ENCODE results near the gene EHMT1.
A peak's percentile ranks its signal among the peaks of the same experiment; 100 is the strongest.
"Not testable (repeated sequence)": the region's sequence is repeated elsewhere in the genome, so short reads cannot be mapped to it uniquely, and the experiment has no call there.

Gene EHMT1

DNA sequence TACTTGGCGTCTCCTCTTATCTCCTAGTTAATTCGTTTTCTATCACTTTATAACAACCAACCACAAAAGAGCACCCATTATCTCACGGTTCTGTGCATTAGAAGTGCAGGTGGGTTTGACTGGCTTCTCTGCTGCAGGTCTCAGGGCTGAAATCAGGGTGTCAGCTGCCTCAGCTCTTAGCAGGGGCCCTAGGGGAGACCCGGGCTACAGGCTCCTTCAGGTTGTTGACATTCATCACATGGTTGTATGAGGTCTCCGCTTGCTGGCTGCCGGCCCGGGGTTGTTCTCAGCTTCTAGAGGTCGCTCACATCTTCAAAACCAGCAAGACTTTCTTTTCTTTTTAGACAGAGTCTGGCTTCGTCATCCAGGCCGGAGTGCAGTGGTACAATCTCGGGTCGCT lies 25.6 kb upstream of the EHMT1 start:
- no peak overlapping the region for H3K9ac ChIP-seq (ENCODE audit: low read depth, low read length)
- no peaks in the 10 kb centered on the region for H3K9me3 ChIP-seq (ENCODE audit: control insufficient read depth, insufficient read depth, low read length)
- H3K4me3 ChIP-seq (ENCODE audit: low read depth, low read length) = no peak overlapping the region
- peaks cover 12% of the 10 kb centered on the region for H3K36me3 ChIP-seq (ENCODE audit: control insufficient read depth, insufficient read depth, low read length)
- no peaks in the 10 kb centered on the region for H3K27me3 ChIP-seq (ENCODE audit: control insufficient read depth, insufficient read depth, low read length)
- H3K4me1 ChIP-seq (ENCODE audit: control insufficient read depth, insufficient read depth, low read length) = peaks cover 3% of the 10 kb centered on the region

DNA sequence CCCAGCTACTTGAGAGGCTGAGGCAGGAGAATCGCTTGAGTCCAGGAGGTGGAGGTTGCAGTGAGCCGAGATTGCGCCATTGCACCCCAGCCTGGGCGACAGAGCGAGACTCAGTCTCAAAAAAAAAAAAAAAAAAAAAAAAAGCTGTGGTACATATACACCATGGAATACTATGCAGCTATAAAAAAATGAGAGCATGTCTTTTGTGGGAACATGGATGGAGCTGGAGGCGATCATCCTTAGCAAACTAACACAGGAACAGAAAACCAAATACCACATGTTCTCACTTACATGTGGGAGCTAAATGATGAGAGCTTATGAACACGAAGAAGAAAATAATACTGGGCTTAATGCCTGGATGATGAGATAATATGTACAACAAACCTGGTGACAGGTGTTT lies 22.2 kb upstream of the EHMT1 start:
- H3K9me3 ChIP-seq (ENCODE audit: control insufficient read depth, insufficient read depth, low read length); H3K27me3 ChIP-seq (ENCODE audit: control insufficient read depth, insufficient read depth, low read length); H3K9ac ChIP-seq (ENCODE audit: low read depth, low read length); H3K4me3 ChIP-seq (ENCODE audit: low read depth, low read length); H3K36me3 ChIP-seq (ENCODE audit: control insufficient read depth, insufficient read depth, low read length); H3K4me1 ChIP-seq (ENCODE audit: control insufficient read depth, insufficient read depth, low read length): not testable (repeated sequence)

DNA sequence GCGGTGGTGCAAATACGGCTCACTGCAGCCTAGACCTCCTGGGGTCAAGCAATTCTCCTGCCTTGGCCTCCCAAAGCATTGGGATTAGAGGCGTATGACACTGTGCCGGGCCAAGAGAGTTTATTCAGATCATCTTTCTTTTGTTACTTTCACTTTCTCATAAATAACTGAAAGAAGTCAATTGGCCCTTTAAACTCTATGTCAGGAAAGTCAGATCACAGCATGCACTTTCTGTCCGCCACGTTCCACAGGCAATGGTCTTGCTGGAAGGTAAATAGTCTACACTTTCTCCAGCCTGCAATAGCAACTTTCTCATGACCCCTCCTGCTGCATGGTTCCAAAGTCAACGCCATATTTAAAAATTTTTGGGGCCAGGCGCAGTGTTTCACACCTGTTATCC lies 19.9 kb upstream of the EHMT1 start:
- no peak overlapping the region for H3K9ac ChIP-seq (ENCODE audit: low read depth, low read length)
- H3K27me3 ChIP-seq (ENCODE audit: control insufficient read depth, insufficient read depth, low read length) = peaks cover 5% of the 10 kb centered on the region
- no peak overlapping the region for H3K4me3 ChIP-seq (ENCODE audit: low read depth, low read length)
- no peaks in the 10 kb centered on the region for H3K36me3 ChIP-seq (ENCODE audit: control insufficient read depth, insufficient read depth, low read length)
- H3K4me1 ChIP-seq (ENCODE audit: control insufficient read depth, insufficient read depth, low read length) = peaks cover under 1% of the 10 kb centered on the region
- no peaks in the 10 kb centered on the region for H3K9me3 ChIP-seq (ENCODE audit: control insufficient read depth, insufficient read depth, low read length)

DNA sequence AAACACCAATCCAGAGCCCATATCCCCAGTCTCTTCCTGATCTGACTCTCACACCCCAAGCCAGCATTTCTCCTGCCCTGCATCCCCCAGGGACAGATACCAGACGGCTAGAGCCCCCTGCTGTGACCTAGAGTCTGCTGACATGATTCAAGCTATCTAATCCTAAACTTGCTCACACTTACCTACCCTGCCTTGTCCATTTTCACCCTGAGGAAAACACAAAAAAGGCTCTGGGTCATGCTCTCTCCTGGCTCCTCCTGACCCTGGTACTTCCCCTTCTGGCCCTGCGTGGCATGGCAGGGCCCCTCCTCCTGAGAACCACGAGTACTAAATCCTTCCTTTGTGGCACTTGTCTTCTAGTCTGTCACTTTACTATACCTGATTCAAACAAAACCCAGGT lies 16.1 kb upstream of the EHMT1 start:
- no peak overlapping the region for H3K9ac ChIP-seq (ENCODE audit: low read depth, low read length)
- no peaks in the 10 kb centered on the region for H3K9me3 ChIP-seq (ENCODE audit: control insufficient read depth, insufficient read depth, low read length)
- no peak overlapping the region for H3K4me3 ChIP-seq (ENCODE audit: low read depth, low read length)
- H3K27me3 ChIP-seq (ENCODE audit: control insufficient read depth, insufficient read depth, low read length) = peaks cover 8% of the 10 kb centered on the region
- H3K4me1 ChIP-seq (ENCODE audit: control insufficient read depth, insufficient read depth, low read length) = peaks cover 3% of the 10 kb centered on the region
- H3K36me3 ChIP-seq (ENCODE audit: control insufficient read depth, insufficient read depth, low read length) = no peaks in the 10 kb centered on the region

DNA sequence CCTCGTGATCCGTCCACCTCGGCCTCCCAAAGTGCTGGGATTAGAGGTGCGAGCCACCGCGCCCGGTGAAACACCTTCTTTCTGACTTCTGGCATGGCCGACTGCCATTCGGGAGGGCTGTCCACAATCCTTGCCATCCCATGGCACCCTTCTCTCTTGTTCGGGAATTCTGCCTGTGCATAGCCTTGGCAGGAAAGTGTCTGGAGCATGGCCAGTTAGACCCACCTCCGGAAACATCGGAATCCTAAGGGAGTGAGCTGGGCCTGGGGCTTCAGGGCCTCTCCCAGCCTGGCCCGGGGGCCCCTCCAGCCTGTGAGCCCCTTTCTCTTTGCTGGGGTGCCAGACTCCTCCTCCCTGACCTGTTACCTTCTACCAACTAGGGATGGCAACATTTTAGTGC lies 14.9 kb upstream of the EHMT1 start:
- Histone ChIP-seq H3K9ac (ENCODE audit: low read depth, low read length) (no peak overlapping the region), H3K4me1 (ENCODE audit: control insufficient read depth, insufficient read depth, low read length) (peaks cover 3% of the 10 kb centered on the region), H3K9me3 (ENCODE audit: control insufficient read depth, insufficient read depth, low read length) (no peaks in the 10 kb centered on the region), H3K36me3 (ENCODE audit: control insufficient read depth, insufficient read depth, low read length) (no peaks in the 10 kb centered on the region), H3K27me3 (ENCODE audit: control insufficient read depth, insufficient read depth, low read length) (peaks cover 8% of the 10 kb centered on the region), H3K4me3 (ENCODE audit: low read depth, low read length) (peak overlapping the region; percentile 48)

DNA sequence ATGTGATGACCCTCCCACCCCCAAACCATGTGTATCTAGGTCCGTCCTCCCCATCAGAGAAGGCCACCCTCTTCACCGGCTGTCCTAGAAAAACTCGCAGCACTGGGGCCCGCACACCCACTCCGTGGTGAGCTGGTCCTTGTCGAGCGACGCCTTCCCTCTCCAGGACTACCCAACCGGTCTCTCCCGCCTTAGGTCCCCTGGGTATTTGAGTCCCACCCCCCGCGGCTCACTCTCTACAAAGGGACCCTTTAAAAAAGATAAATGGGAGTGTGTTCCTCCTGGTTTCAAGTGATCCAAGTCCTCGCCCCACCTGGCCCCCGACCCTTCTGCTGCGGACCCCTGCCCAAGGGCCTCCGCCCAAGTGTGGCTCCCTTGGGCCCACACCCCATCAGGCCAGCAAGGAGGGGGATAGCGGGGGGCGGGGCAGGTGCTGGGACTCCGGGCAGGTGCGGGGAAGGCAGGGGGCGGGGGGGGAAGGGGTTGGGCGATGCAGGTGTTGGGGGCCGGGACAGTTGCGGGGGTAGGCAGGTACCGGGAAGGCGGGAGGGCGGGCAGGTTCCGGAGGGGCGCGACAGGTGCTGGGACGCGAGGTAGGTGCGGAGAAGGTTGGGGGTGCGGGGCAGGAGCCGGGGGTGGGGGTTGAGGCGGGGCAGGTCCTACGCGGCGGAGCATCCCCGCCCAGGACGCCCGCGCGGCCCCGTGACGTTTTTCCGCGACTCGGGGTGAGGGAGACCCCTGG lies 14.3 kb upstream of the EHMT1 start:
- Histone ChIP-seq H3K4me3 (ENCODE audit: low read depth, low read length) (peak overlapping the region; percentile 48), H3K4me1 (ENCODE audit: control insufficient read depth, insufficient read depth, low read length) (peaks cover 3% of the 10 kb centered on the region), H3K27me3 (ENCODE audit: control insufficient read depth, insufficient read depth, low read length) (peaks cover 8% of the 10 kb centered on the region), H3K9me3 (ENCODE audit: control insufficient read depth, insufficient read depth, low read length) (no peaks in the 10 kb centered on the region), H3K36me3 (ENCODE audit: control insufficient read depth, insufficient read depth, low read length) (no peaks in the 10 kb centered on the region), H3K9ac (ENCODE audit: low read depth, low read length) (no peak overlapping the region)

DNA sequence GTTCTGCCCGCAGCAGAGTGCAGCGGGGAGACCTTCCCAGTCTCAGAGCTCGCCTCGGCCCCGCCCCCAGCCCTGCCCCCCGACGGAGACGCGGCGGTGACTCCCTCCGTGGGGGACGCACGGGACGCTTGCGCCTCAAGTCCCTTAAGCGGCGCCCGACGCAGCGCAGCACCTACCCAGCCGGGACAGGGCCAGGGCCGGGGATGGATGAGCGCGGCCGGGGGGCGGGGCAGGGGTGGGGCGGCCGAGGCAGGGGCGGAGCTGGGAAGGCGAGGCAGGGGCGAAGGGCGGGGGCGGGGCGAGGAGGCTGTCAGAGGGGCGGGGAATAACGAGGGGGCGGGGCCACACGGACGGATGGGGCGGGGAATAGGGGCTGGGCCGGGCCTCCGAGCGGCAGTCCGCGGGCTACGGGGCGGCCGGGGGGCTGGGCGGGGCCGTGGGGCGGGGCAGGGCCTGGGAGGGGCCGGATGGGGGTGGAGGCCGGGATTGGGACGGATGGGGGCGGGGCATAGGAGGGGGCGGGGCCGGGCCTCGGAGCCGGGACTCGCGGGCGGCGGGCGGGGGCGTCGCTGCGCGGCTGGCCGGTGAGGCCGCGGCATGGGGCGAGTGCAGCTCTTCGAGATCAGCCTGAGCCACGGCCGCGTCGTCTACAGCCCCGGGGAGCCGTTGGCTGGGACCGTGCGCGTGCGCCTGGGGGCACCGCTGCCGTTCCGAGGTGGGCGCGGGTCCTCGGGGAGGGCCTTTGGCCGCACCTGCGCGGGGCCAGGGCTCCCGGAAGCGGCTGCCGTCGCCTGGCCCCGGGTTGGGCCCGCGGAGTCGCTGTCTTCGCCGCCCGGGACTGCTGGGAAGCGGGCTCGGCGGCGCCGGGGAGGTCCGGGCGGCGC lies 13.4 kb upstream of the EHMT1 start, which contains the start of gene ARRDC1:
TSS of gene ARRDC1 (plus strand) at position 566 of the 884 bp plus-strand sequence. CDS start at position 598, 32 bp downstream.
- Histone ChIP-seq H3K9ac (ENCODE audit: low read depth, low read length) (peak within 1 kb of the TSS; percentile 60), H3K27me3 (ENCODE audit: control insufficient read depth, insufficient read depth, low read length) (peaks cover 8% of the 10 kb centered on the region), H3K36me3 (ENCODE audit: control insufficient read depth, insufficient read depth, low read length) (no peaks in the 10 kb centered on the region), H3K4me3 (ENCODE audit: low read depth, low read length) (peak within 1 kb of the TSS; percentile 68), H3K9me3 (ENCODE audit: control insufficient read depth, insufficient read depth, low read length) (no peaks in the 10 kb centered on the region), H3K4me1 (ENCODE audit: control insufficient read depth, insufficient read depth, low read length) (peaks cover 3% of the 10 kb centered on the region)

DNA sequence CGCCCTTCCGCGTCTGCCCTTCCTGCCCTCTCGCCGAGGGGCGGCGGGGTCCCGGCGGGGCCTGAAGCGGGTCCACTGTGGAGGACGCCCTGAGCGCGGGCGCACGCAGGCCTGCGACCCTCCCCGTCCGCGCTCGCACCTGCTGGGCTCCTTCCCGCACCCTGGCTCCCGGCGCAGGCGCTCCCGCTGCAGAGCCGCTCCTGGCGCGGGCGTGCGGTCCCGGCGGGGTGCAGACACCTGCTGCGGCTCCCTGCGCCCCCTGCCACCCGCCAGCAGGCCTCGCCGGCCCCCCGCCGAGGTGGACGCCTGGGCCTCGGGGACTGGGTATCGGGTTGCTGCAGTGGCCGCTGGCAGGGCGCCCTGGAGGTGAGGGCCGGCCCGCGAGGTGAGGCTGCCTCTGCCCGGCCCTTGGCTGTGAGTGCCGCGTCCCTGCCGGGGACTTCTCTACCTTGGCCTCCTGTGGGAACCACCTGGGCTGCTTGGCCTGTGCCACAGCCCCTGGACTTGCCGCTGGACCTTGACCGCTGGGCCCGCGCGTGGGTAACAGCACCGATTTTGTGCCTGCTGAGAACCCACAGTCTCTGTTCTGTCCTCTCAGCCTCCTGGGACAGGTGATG lies 12.7 kb upstream of the EHMT1 start:
- Histone ChIP-seq H3K36me3 (ENCODE audit: control insufficient read depth, insufficient read depth, low read length) (no peaks in the 10 kb centered on the region), H3K4me1 (ENCODE audit: control insufficient read depth, insufficient read depth, low read length) (peaks cover 3% of the 10 kb centered on the region), H3K9ac (ENCODE audit: low read depth, low read length) (peak overlapping the region; percentile 60), H3K9me3 (ENCODE audit: control insufficient read depth, insufficient read depth, low read length) (no peaks in the 10 kb centered on the region), H3K27me3 (ENCODE audit: control insufficient read depth, insufficient read depth, low read length) (peaks cover 8% of the 10 kb centered on the region), H3K4me3 (ENCODE audit: low read depth, low read length) (peak overlapping the region; percentile 68)

DNA sequence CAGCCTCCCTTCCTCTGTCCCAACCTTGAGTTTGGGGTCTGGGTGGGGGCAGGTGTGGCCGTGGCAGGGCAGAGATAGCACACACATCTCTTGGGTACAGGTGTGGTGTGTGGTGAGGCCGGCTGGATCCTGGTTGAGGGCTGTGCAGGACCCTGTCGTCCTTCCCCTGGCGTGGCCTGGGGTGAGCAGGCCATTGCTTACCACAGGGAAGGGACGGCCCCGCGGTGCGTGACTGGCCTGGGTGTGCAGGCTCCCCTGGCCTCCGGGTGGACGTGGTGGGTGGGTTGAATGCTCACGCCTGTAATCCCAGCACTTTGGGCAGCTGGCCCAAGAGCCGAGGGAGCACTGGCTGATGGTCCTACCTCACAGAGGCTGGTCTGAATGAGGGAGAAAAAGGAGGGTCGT lies 12.1 kb upstream of the EHMT1 start:
- Histone ChIP-seq H3K36me3 (ENCODE audit: control insufficient read depth, insufficient read depth, low read length) (no peaks in the 10 kb centered on the region), H3K4me1 (ENCODE audit: control insufficient read depth, insufficient read depth, low read length) (peaks cover 5% of the 10 kb centered on the region), H3K4me3 (ENCODE audit: low read depth, low read length) (peak overlapping the region; percentile 68), H3K9ac (ENCODE audit: low read depth, low read length) (no peak overlapping the region), H3K27me3 (ENCODE audit: control insufficient read depth, insufficient read depth, low read length) (peaks cover 8% of the 10 kb centered on the region), H3K9me3 (ENCODE audit: control insufficient read depth, insufficient read depth, low read length) (no peaks in the 10 kb centered on the region)

DNA sequence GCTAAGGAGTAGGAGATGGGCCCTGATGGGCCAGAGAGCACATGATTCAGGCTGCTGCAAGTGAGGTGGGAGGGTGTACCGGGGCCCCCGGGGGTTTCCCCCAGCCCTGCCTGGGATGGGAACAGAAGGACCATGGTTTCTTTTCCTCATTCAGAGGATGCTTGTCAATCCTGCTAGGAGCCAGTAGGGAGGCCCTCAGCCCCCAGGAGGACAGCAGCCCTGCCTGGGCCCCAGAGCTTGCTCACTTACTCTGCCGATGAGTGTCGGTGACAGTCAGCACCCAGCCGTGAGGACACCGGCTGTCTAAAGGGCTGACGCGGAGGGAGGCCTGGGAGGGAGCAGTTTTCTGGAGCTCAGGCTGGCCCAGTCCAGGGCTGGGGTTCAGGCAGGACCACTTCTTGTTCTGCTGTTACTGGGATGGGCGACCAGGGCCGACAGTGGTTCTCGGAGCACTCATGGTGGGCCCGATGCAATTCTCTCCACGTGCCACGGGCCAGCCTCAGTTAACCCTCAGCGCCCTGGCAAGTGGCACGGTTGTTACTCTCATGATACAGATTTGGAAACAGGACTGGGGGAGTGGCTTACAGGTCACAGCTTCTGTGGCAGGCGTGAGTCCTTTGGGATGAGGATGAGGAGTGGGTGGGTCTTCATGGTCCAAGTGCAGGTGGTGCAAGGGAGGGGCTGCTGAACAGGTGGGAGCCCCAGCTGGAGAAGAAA lies 11.5 kb upstream of the EHMT1 start:
- Histone ChIP-seq H3K4me1 (ENCODE audit: control insufficient read depth, insufficient read depth, low read length) (peaks cover 8% of the 10 kb centered on the region), H3K4me3 (ENCODE audit: low read depth, low read length) (peak overlapping the region; percentile 68), H3K9ac (ENCODE audit: low read depth, low read length) (no peak overlapping the region), H3K36me3 (ENCODE audit: control insufficient read depth, insufficient read depth, low read length) (no peaks in the 10 kb centered on the region), H3K27me3 (ENCODE audit: control insufficient read depth, insufficient read depth, low read length) (peaks cover 8% of the 10 kb centered on the region), H3K9me3 (ENCODE audit: control insufficient read depth, insufficient read depth, low read length) (no peaks in the 10 kb centered on the region)

DNA sequence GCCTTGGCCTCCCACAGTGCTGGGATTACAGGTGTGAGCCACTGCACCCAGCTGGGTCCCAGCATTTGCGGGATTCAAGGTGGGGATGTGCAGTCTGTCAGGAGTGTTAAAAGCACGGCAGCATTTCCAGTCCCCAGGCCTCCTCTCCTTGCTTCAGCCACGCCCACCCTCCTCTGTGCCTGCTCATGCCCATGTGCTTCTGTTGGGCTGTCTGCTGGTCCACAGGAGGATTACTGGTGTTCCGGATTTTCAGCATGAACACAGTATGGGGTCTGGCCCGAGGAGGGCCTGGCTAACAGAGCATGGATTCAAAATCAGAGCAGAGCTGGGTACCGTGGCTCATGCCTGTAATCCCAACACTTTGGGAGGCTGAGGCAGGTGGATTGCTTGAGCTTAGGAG lies 7.9 kb upstream of the EHMT1 start:
- Histone ChIP-seq H3K4me3 (ENCODE audit: low read depth, low read length) (no peak overlapping the region), H3K36me3 (ENCODE audit: control insufficient read depth, insufficient read depth, low read length) (peaks cover 24% of the 10 kb centered on the region), H3K27me3 (ENCODE audit: control insufficient read depth, insufficient read depth, low read length) (no peaks in the 10 kb centered on the region), H3K9ac (ENCODE audit: low read depth, low read length) (no peak overlapping the region), H3K4me1 (ENCODE audit: control insufficient read depth, insufficient read depth, low read length) (peaks cover 8% of the 10 kb centered on the region), H3K9me3 (ENCODE audit: control insufficient read depth, insufficient read depth, low read length) (no peaks in the 10 kb centered on the region)

Data from iPS-15b (cell line).